IMR-90 (cell line): ENCODE results near the gene ARID4A. TPM values are rescaled to one million over a fixed set of nuclear protein-coding genes. Genes with fewer than 3 reads are reported as not detected.

Experiments used
- ATAC-seq: fragments of 200-7000 bp; cut with Tn5 transposase; 2 replicates; pipeline ENCODE4 v1.9.1; 2020; ENCODE audit warnings: low read depth, mild to moderate bottlenecking, moderate library complexity
- BruUV-seq: library from RNA; stranded (reverse); fragments of 400-500 nt; replicated peaks from 2 replicates; lab custom pipeline; 2021; lab: Mats Ljungman, UMichigan
- CTCF ChIA-PET: fragments of 300-600 bp; formaldehyde crosslinking; extraction: SDS; loops from one replicate; lab custom pipeline; 2021; ENCODE audit warnings: antibody characterized with exemption; lab: Yijun Ruan, JAX
- POLR2A ChIA-PET: fragments of 300-600 bp; sonication (Branson Sonifier 250); formaldehyde crosslinking; loops from one replicate; lab custom pipeline; 2022; ENCODE audit warnings: antibody characterized with exemption; ENCODE audit not compliant: unreplicated experiment; lab: Charles Lee
- DNase-seq: peaks from one replicate; pipeline ENCODE4 v3.0.0; 2013
- H2AFZ ChIP-seq: replicated peaks from 2 replicates; pipeline ENCODE3; 2013; ENCODE audit warnings: low read length, mild to moderate bottlenecking; ENCODE audit not compliant: poor library complexity
- H2AK5ac ChIP-seq: 2 replicates; pipeline ENCODE4 v1.6.1; 2013; ENCODE audit warnings: low read depth, low read length, inconsistent platforms
- H2AK9ac ChIP-seq: replicated peaks from 2 replicates; pipeline ENCODE3; 2013; ENCODE audit warnings: mild to moderate bottlenecking, low read depth, low read length, moderate library complexity; ENCODE audit not compliant: poor library complexity
- H2BK120ac ChIP-seq: 2 replicates; pipeline ENCODE4 v1.6.1; 2013; ENCODE audit warnings: low read depth, low read length, inconsistent platforms
- H2BK15ac ChIP-seq: 3 replicates; pipeline ENCODE4 v1.6.1; 2013; ENCODE audit warnings: low read depth, low read length, inconsistent platforms
- H2BK20ac ChIP-seq: 2 replicates; pipeline ENCODE4 v1.6.1; 2013; ENCODE audit warnings: low read depth, mild to moderate bottlenecking, inconsistent platforms, low read length, moderate library complexity
- H2BK5ac ChIP-seq: 2 replicates; pipeline ENCODE4 v1.6.1; 2013; ENCODE audit warnings: mild to moderate bottlenecking, low read depth, low read length, inconsistent platforms; ENCODE audit not compliant: poor library complexity, severe bottlenecking
- H3K14ac ChIP-seq: replicated peaks from 2 replicates; pipeline ENCODE4 v1.6.1; 2013; ENCODE audit warnings: low read depth, low read length, inconsistent platforms
- H3K18ac ChIP-seq: 2 replicates; pipeline ENCODE4 v1.6.1; 2013; ENCODE audit warnings: low read depth, low read length, control low read depth
- H3K23ac ChIP-seq: 2 replicates; pipeline ENCODE4 v1.6.1; 2013; ENCODE audit warnings: low read depth, low read length, inconsistent platforms
- H3K27ac ChIP-seq: 2 replicates; pipeline ENCODE4 v1.5.1; 2013; ENCODE audit warnings: mild to moderate bottlenecking, control low read depth, low read length; ENCODE audit not compliant: insufficient read depth
- H3K27me3 ChIP-seq: 2 replicates; pipeline ENCODE4 v1.6.1; 2013; ENCODE audit warnings: low read length; ENCODE audit not compliant: control insufficient read depth, insufficient read depth
- H3K36me3 ChIP-seq: 2 replicates; pipeline ENCODE4 v1.6.1; 2013; ENCODE audit warnings: low read length, mixed read lengths; ENCODE audit not compliant: control insufficient read depth, insufficient read depth
- H3K4ac ChIP-seq: 2 replicates; pipeline ENCODE4 v1.6.1; 2013; ENCODE audit warnings: low read depth, low read length, inconsistent platforms
- H3K4me1 ChIP-seq: 2 replicates; pipeline ENCODE4 v1.6.1; 2013; ENCODE audit warnings: low read length, mixed read lengths; ENCODE audit not compliant: control insufficient read depth, insufficient read depth
- H3K4me2 ChIP-seq: 2 replicates; pipeline ENCODE4 v1.6.1; 2013; ENCODE audit warnings: low read depth, mild to moderate bottlenecking, control low read depth, low read length, moderate library complexity
- H3K4me3 ChIP-seq: 2 replicates; pipeline ENCODE4 v1.5.1; 2013; ENCODE audit warnings: low read depth, mild to moderate bottlenecking, control low read depth, low read length, moderate library complexity; ENCODE audit not compliant: insufficient read depth
- H3K56ac ChIP-seq: 2 replicates; pipeline ENCODE4 v1.6.1; 2013; ENCODE audit warnings: low read length, inconsistent platforms; ENCODE audit not compliant: insufficient read depth; ENCODE audit errors: extremely low read depth
- H3K79me1 ChIP-seq, 2 experiments: 2 replicates each; pipeline ENCODE4 v1.6.1; 2013; ENCODE audit warnings: low read length in 2 of 2, inconsistent platforms in 1 of 2, low read depth in 1 of 2
- H3K9ac ChIP-seq: 2 replicates; pipeline ENCODE4 v1.6.1; 2013; ENCODE audit warnings: low read depth, low read length, control low read depth
- H3K9me1 ChIP-seq: 2 replicates; pipeline ENCODE4 v1.6.1; 2013; ENCODE audit warnings: low read length, inconsistent platforms; ENCODE audit not compliant: insufficient read depth
- H3K9me3 ChIP-seq: 2 replicates; pipeline ENCODE4 v1.6.1; 2013; ENCODE audit warnings: low read length; ENCODE audit not compliant: control insufficient read depth, insufficient read depth
- H4K20me1 ChIP-seq: 2 replicates; pipeline ENCODE4 v1.6.1; 2013; ENCODE audit warnings: low read length, inconsistent platforms; ENCODE audit not compliant: insufficient read depth
- H4K5ac ChIP-seq: 2 replicates; pipeline ENCODE4 v1.6.1; 2013; ENCODE audit warnings: mild to moderate bottlenecking, low read depth, low read length, control low read depth
- H4K8ac ChIP-seq, 2 experiments: 2 replicates each; pipeline ENCODE4 v1.6.1; 2013; ENCODE audit warnings: low read depth in 2 of 2, low read length in 2 of 2, control low read depth in 1 of 2, inconsistent platforms in 1 of 2
- H4K91ac ChIP-seq: 2 replicates; pipeline ENCODE4 v1.6.1; 2013; ENCODE audit warnings: low read depth, low read length, inconsistent platforms; ENCODE audit not compliant: insufficient read depth
- BHLHE40 ChIP-seq: fragments of 150-350 bp; IDR thresholded peaks from 2 replicates; pipeline ENCODE4 v1.6.1; 2016; ENCODE audit warnings: mild to moderate bottlenecking, low read depth, low read length
- WGBS, 2 experiments: methylation state at CpG; one replicate each; pipeline versions ENCODE4 v1.1.5 to v1.1.7; 2013; ENCODE audit warnings: missing lambda C conversion rate in 2 of 2; ENCODE audit not compliant: insufficient read length in 1 of 2; ENCODE audit errors: extremely low coverage in 2 of 2; 5-methylcytosine and 5-hydroxymethylcytosine counted together
- dilution Hi-C: fragments of 300-500 bp; cut with HindIII; formaldehyde crosslinking; loops from one replicate; pipeline ENCODE4 v1.14.3; 2018; ENCODE audit warnings: low sequenced_read_pairs; ENCODE audit not compliant: unreplicated experiment
- in situ Hi-C: fragments of 300-500 bp; cut with MboI; formaldehyde crosslinking; loops from 3 replicates; pipeline ENCODE4 v1.14.3; 2019; ENCODE audit warnings: low sequenced_read_pairs, inconsistent platforms, mixed read lengths
- intact Hi-C: fragments of 100-400 bp; cut with micrococcal nuclease; formaldehyde crosslinking; loops from 2 replicates; pipeline ENCODE4 v1.10.0; 2022
- polyA plus RNA-seq, 3 experiments: library from polyadenylated mRNA; depleted of rRNA; stranded (reverse); fragments of >200 nt; gene quantifications; 2 replicates each; pipeline ENCODE4 v1.2.3, GENCODE V29; 2012; ENCODE audit warnings: low replicate concordance in 1 of 3
- total RNA-seq: library from RNA; depleted of rRNA; stranded (reverse); fragments of >200 nt; gene quantifications from 2 replicates; pipeline ENCODE4 v1.2.3, GENCODE V29; 2012

ARID4A gene
- total and polyA plus RNA-seq, 2 of the 4 experiments (the other 2 are of a cell fraction) = 3.3 to 3.8 TPM

- Histone ChIP-seq H3K27ac (no peak overlapping the region), H4K8ac (no peak overlapping the region), H3K9ac (no peak overlapping the region), H3K27me3 (no peaks in the 10 kb centered on the region), H3K36me3 (peaks cover 25% of the 10 kb centered on the region), H2BK20ac (no peak overlapping the region), H3K4me2 (no peak overlapping the region), H2BK120ac (no peak overlapping the region), H3K79me1 (peaks cover 9 to 42% of the 10 kb centered on the region in 2 experiments), H3K23ac (no peak overlapping the region), H3K56ac (no peak overlapping the region), H2AFZ (no peak overlapping the region), H3K14ac (no peak overlapping the region), H3K9me3 (no peaks in the 10 kb centered on the region), H3K4me1 (no peaks in the 10 kb centered on the region), H2BK5ac (no peak overlapping the region), H3K4me3 (no peak overlapping the region), H3K4ac (no peak overlapping the region), H2AK9ac (no peak overlapping the region), H3K9me1 (no peaks in the 10 kb centered on the region), H2AK5ac (no peak overlapping the region), H4K91ac (no peak overlapping the region), H2BK15ac (no peak overlapping the region), H4K5ac (no peak overlapping the region), H3K18ac (no peak overlapping the region), H4K20me1 (peaks cover 44% of the 10 kb centered on the region)
- no peak for DNase-seq
- in situ Hi-C loops (loop anchor here (25.0 kb wide), 1 partner anchor 987 kb away; the partner anchor contains the start of genes AP5M1 and EXOC5), dilution Hi-C loops (no loop called here), intact Hi-C loops (loop anchor here (1.0 kb wide), 1 partner anchor 44 kb away; no protein-coding TSS in a partner anchor)
- POLR2A ChIA-PET = no interaction called here
- ATAC-seq = no peak
- WGBS, 2 experiments = 90% methylated on average over 2 of the region's 8 CpGs; no CpG with 5 or more reads in 1 of the 2 experiments
- no peak for TF ChIP-seq BHLHE40
- CTCF ChIA-PET = no interaction called here
- BruUV-seq = no TSS peak
Observed at GRCh38 chr14:58249611-58250010, 48.7 kb upstream of the ARID4A start.
